HepG2 (cell line): ENCODE data around the gene PAFAH1B2. TPM values are rescaled to one million over a fixed set of nuclear protein-coding genes. Genes with fewer than 3 reads are reported as not detected.
A peak's percentile ranks its signal among the peaks of the same experiment; 100 is the strongest.

Experiments used
- ATAC-seq: fragments of 200-7000 bp; cut with Tn5 transposase; 3 replicates; pipeline ENCODE4 v1.9.1; 2020; ENCODE audit warnings: mild to moderate bottlenecking, moderate library complexity
- BruUV-seq: library from RNA; stranded (reverse); fragments of 400-500 nt; replicated peaks from 2 replicates; lab custom pipeline; 2021; lab: Mats Ljungman, UMichigan
- CTCF ChIA-PET: fragments of 300-600 bp; formaldehyde crosslinking; extraction: SDS; loops from one replicate; lab custom pipeline; 2021; ENCODE audit warnings: low total read pairs, inconsistent platforms, low intra/inter-chr PET ratio; lab: Yijun Ruan, JAX
- POLR2A ChIA-PET: fragments of 350-600 bp; sonication (Branson Sonifier 250); formaldehyde crosslinking; loops from one replicate; lab custom pipeline; 2020; ENCODE audit warnings: antibody characterized with exemption, inconsistent platforms; lab: Yijun Ruan, JAX
- DNase-seq: peaks from one replicate; pipeline ENCODE4 v3.0.0-alpha.2; 2015; ENCODE audit warnings: low spot score
- FAIRE-seq: peaks from 3 replicates; lab custom pipeline; 2011; peaks lifted over from hg19 to GRCh38; lab: Jason Lieb, UNC
- H2AFZ ChIP-seq: one replicate; pipeline ENCODE4 v1.6.1; 2011; ENCODE audit warnings: low read length, inconsistent platforms
- H3K27ac ChIP-seq: fragments of 300-600 bp; 3 replicates; pipeline ENCODE4 v1.8.0; 2011; ENCODE audit warnings: mixed run types, mild to moderate bottlenecking, mixed read lengths, low read length, inconsistent platforms; ENCODE audit not compliant: insufficient read depth; ENCODE audit errors: extremely low read length
- H3K27me3 ChIP-seq, 2 experiments: fragments of 200-600 bp in 1 of 2; 2 replicates in 1 of 2; 3 replicates in 1 of 2; pipeline versions ENCODE4 v1.6.0 to v1.8.0; 2011; ENCODE audit warnings: low read length in 2 of 2, mild to moderate bottlenecking in 2 of 2, moderate library complexity in 2 of 2, inconsistent platforms in 1 of 2; ENCODE audit not compliant: insufficient read depth in 2 of 2, control insufficient read depth in 1 of 2
- H3K36me3 ChIP-seq, 2 experiments: fragments of 200-600 bp in 1 of 2; replicated peaks in 1 of 2; 2 replicates in 1 of 2; 3 replicates in 1 of 2; pipeline versions ENCODE4 v1.5.1 to v1.8.0; 2011; ENCODE audit warnings: low read length in 2 of 2, inconsistent platforms in 1 of 2; ENCODE audit not compliant: insufficient read depth in 2 of 2, control insufficient read depth in 1 of 2
- H3K4me1 ChIP-seq: 2 replicates; pipeline ENCODE4 v1.5.1; 2012; ENCODE audit warnings: low read length, inconsistent platforms; ENCODE audit not compliant: insufficient read depth
- H3K4me2 ChIP-seq: 2 replicates; pipeline ENCODE4 v1.6.0; 2011; ENCODE audit warnings: low read depth, low read length, inconsistent platforms
- H3K4me3 ChIP-seq, 3 experiments: fragments of 200-600 bp in 1 of 3; sonication (generic), shearing (Covaris generic) in 1 of 3; replicated peaks in 1 of 3; 2 replicates each; pipeline ENCODE4 v1.5.1; 2011 to 2016; ENCODE audit warnings: low read length in 3 of 3, inconsistent platforms in 2 of 3, low read depth in 2 of 3, mild to moderate bottlenecking in 2 of 3, control low read depth in 1 of 3, mixed read lengths in 1 of 3; ENCODE audit not compliant: insufficient read depth in 1 of 3
- H3K79me2 ChIP-seq: one replicate; pipeline ENCODE4 v1.6.1; 2011; ENCODE audit warnings: low read length, inconsistent platforms; ENCODE audit not compliant: insufficient read depth
- H3K9ac ChIP-seq: 2 replicates; pipeline ENCODE4 v1.6.0; 2011; ENCODE audit warnings: mild to moderate bottlenecking, low read depth, low read length, inconsistent platforms; ENCODE audit not compliant: insufficient read depth
- H3K9me3 ChIP-seq: 2 replicates; pipeline ENCODE4 v1.5.1; 2012; ENCODE audit warnings: mild to moderate bottlenecking, low read length
- H4K20me1 ChIP-seq: 2 replicates; pipeline ENCODE4 v1.6.0; 2011; ENCODE audit warnings: inconsistent platforms, mild to moderate bottlenecking, low read length, moderate library complexity; ENCODE audit not compliant: insufficient read depth
- HMGA1 ChIP-seq: sonication (generic); formaldehyde crosslinking; conservative IDR thresholded peaks from 2 replicates; pipeline ENCODE4 v1.4.0; 2020; ENCODE audit warnings: missing genetic modification reagents
- MAFK ChIP-seq, 2 experiments: IDR thresholded peaks in 1 of 2; conservative IDR thresholded peaks in 1 of 2; 2 replicates each; pipeline ENCODE4 v1.6.1; 2011; ENCODE audit warnings: improper control_type of control experiment in 2 of 2, low read length in 2 of 2
- PAF1 ChIP-seq: IDR thresholded peaks from 2 replicates; pipeline ENCODE4 v1.6.1; 2016; ENCODE audit warnings: missing genetic modification reagents, missing compliant biosample characterization
- POLR2G ChIP-seq: fragments of 200-400 bp; formaldehyde crosslinking; IDR thresholded peaks from 2 replicates; pipeline ENCODE4 v1.6.1; 2018; ENCODE audit warnings: mild to moderate bottlenecking, low read depth, low read length, moderate library complexity
- RBM22 ChIP-seq: fragments of 200-400 bp; formaldehyde crosslinking; optimal IDR thresholded peaks from 2 replicates; pipeline ENCODE3; 2017; ENCODE audit warnings: mild to moderate bottlenecking, low read length, moderate library complexity
- STAG1 ChIP-seq: sonication (generic); formaldehyde crosslinking; IDR thresholded peaks from 2 replicates; pipeline ENCODE4 v1.4.0; 2020; ENCODE audit warnings: missing genetic modification reagents
- TEAD2 ChIP-seq: sonication (generic); formaldehyde crosslinking; IDR thresholded peaks from 2 replicates; pipeline ENCODE4 v1.9.0; 2021; ENCODE audit warnings: missing genetic modification reagents
- ZNF7 ChIP-seq: IDR thresholded peaks from 2 replicates; pipeline ENCODE4 v1.6.1; 2016; ENCODE audit warnings: missing biosample characterization, missing genetic modification reagents
- ZSCAN21 ChIP-seq: sonication (generic); formaldehyde crosslinking; IDR thresholded peaks from 2 replicates; pipeline ENCODE4 v1.8.0; 2022; ENCODE audit warnings: mild to moderate bottlenecking, missing genetic modification reagents, moderate library complexity, borderline replicate concordance
- WGBS: methylation state at CpG from one replicate; pipeline ENCODE4 v1.1.6; 2017; ENCODE audit warnings: low lambda C conversion rate; 5-methylcytosine and 5-hydroxymethylcytosine counted together
- in situ Hi-C: cut with HindIII; loops from 2 replicates; pipeline ENCODE4 v1.10.0; 2017; ENCODE audit warnings: low pct_unique_long_range_greater_than_20kb; ENCODE audit not compliant: extremely low pct_ligation_motif_present
- intact Hi-C: fragments of 100-400 bp; cut with micrococcal nuclease; formaldehyde crosslinking; loops from one replicate; pipeline ENCODE4 v1.10.0; 2022; ENCODE audit not compliant: unreplicated experiment
- polyA plus RNA-seq, 8 experiments: library from polyadenylated mRNA; depleted of rRNA in 3 of 8; stranded (reverse) in 7 of 8; unstranded in 1 of 8; fragments of >200 nt; fragmentation: Illumina TruSeq in 4 of 8; extraction: Trizol in 4 of 8; gene quantifications; 2 replicates each; pipeline versions ENCODE4 v1.2.1 to v1.2.3, GENCODE V29; 2011 to 2016; ENCODE audit warnings: low read depth in 4 of 8, missing spikeins in 1 of 8, mixed read lengths in 1 of 8; ENCODE audit not compliant: insufficient read depth in 1 of 8
- total RNA-seq, 5 experiments: library from RNA; depleted of rRNA; stranded (reverse); fragments of >200 nt; fragmentation: Illumina TruSeq; extraction: Trizol; gene quantifications; 2 replicates each; pipeline ENCODE4 v1.2.3, GENCODE V29; 2016; ENCODE audit warnings: low read depth in 1 of 5

Gene PAFAH1B2
- total and polyA plus RNA-seq, 2 of the 13 experiments (the other 11 are each of a cell fraction or from before 2014, with no cell fraction given): 28.8 to 104 TPM

DNA sequence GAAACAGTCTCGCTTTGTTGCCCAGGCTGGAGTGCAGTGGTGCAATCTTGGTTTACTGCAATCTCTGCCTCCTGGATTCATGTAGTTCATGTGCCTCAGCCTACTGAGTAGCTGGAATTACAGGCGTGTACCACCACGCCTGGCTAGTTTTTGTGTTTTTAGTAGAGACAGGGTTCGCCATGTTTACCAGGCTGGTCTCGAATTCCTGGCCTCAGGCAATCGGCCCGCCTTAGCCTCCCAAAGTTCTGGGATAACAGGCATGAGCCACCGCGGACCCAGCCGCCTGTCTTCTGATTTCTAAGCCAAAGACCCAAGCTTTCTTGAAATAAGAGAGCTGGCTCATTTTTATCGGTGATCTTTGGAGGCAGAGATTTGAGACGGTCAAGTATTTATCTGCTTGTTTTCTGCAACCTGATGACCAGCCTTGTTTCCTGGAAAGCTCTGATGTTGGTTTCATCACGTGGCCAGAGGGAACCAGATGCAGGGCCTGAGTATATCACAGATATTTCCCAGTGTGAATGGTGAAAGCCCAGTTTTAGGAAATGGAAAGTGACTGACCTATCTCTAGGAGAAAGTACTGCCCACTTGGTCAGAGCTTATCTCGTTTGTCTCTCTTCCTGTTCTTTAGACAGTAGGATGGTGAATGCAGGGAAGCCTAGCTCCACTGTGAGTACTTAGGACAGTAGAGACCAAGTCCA, 28.8 kb downstream of the PAFAH1B2 start:
- CTCF ChIA-PET: no interaction called here
- WGBS: 92% methylated on average over 14 of the region's 14 CpGs
- FAIRE-seq: no peak
- no peaks in the 10 kb centered on the region for H3K9me3 ChIP-seq
- no peak overlapping the region for H2AFZ ChIP-seq
- intact Hi-C loops: no loop called here
- TF ChIP-seq RBM22 (peak; percentile 5), STAG1 (no peak), PAF1 (CRISPR knock-in tag) (peak; percentile 61; the same call in 1 of the 2 replicates), TEAD2 (CRISPR knock-in tag) (no peak)
- no peak overlapping the region for H3K4me3 ChIP-seq
- H3K9ac ChIP-seq: no peak overlapping the region
- no TSS peak for BruUV-seq
- H3K36me3 ChIP-seq: peaks cover 3 to 18% of the 10 kb centered on the region in 2 experiments; a peak in 4 of 5 replicates
- ATAC-seq: peak; percentile 26
- POLR2A ChIA-PET: interaction anchor here (1.8 kb wide), 1 partner anchor 28 kb away, joined by 9 read pairs; the partner anchor contains the start of gene PAFAH1B2
- H3K4me1 ChIP-seq: peaks cover 23% of the 10 kb centered on the region
- no peak overlapping the region for H3K4me2 ChIP-seq
- H3K27ac ChIP-seq: no peak overlapping the region
- DNase-seq: no peak
- in situ Hi-C loops: no loop called here
- H3K79me2 ChIP-seq: no peaks in the 10 kb centered on the region
- no peaks in the 10 kb centered on the region for H3K27me3 ChIP-seq
- no peaks in the 10 kb centered on the region for H4K20me1 ChIP-seq

- Histone ChIP-seq H3K27me3 (no peaks in the 10 kb centered on the region; a peak in 1 of 5 replicates), H3K4me3 (no peak overlapping the region), H3K79me2 (peaks cover 3% of the 10 kb centered on the region), H2AFZ (no peak overlapping the region), H3K4me1 (peaks cover 35% of the 10 kb centered on the region), H3K9ac (no peak overlapping the region), H3K9me3 (no peaks in the 10 kb centered on the region), H4K20me1 (no peaks in the 10 kb centered on the region), H3K36me3 (peaks cover 0 to 9% of the 10 kb centered on the region in 2 experiments; a peak in 2 of 5 replicates), H3K27ac (no peak overlapping the region), H3K4me2 (no peak overlapping the region)
- no peak for FAIRE-seq
- ChIA-PET POLR2A (interaction anchor here (2.9 kb wide), 1 partner anchor 31 kb away, joined by 9 read pairs; the partner anchor contains the start of gene PAFAH1B2), CTCF (no interaction called here)
- ATAC-seq: no peak
- intact Hi-C loops: no loop called here
- TF ChIP-seq RBM22 (peak; percentile 45), MAFK (conservative IDR thresholded peaks at IDR 0.05 in 1 of 2, IDR thresholded peaks at IDR 0.05 in 1 of 2; ENCODE audit: low read length in 2 of 2) (peak in 1 of 2 experiments; percentile 25; a peak in 1 of 4 replicates), HMGA1 (CRISPR knock-in tag) (no peak), ZSCAN21 (CRISPR knock-in tag) (no peak), POLR2G (peak; percentile 36; the same call in 1 of the 2 replicates), ZNF7 (peak; percentile 67; the same call in 1 of the 2 replicates)
- in situ Hi-C loops: no loop called here
- no peak for DNase-seq
- BruUV-seq: no TSS peak
- 61% methylated on average over 6 of the region's 7 CpGs for WGBS
Measured at GRCh38 chr11:117175104-117175503, 31.0 kb downstream of the PAFAH1B2 start.
